Left cardiac atrium (tissue), 4 donors: Measurements from ENCODE around the gene FZD8. TPM values are rescaled to one million over a fixed set of nuclear protein-coding genes. Genes with fewer than 3 reads are reported as not detected.
"Not testable (repeated sequence)": the region's sequence is repeated elsewhere in the genome, so short reads cannot be mapped to it uniquely, and the experiment has no call there.

Experiments used
- ATAC-seq, 2 donors: fragments of 200-7000 bp; cut with Tn5 transposase; one replicate each; pipeline ENCODE4 v1.9.1; 2020; ENCODE audit warnings: mild to moderate bottlenecking in 2 of 2, moderate library complexity in 2 of 2
- DNase-seq: peaks from one replicate; pipeline ENCODE4 v3.0.0-alpha.2; 2020
- intact Hi-C, 2 donors: fragments of 100-400 bp; cut with DNase I; formaldehyde crosslinking; loops; one replicate each; pipeline versions ENCODE4 v1.14.1 to v1.15.1; 2022 to 2023
- long read RNA-seq: library from polyadenylated mRNA; unstranded; transcript quantifications from one replicate; pipeline ENCODE4 v2.0.0, GENCODE V29; 2021
- total RNA-seq, 2 donors: library from RNA; stranded (reverse); fragmentation: NEBNext Ultra II Directional; extraction: Animal tissue kit (Norgen Biotek cat#: 25700); gene quantifications; one replicate each; pipeline ENCODE4 v1.2.1, GENCODE V29; 2021
- donor health status: DM: no; HTN: yes; CAD: no.
- donor health status: DM: no; HTN: yes; CAD: no; lungs with severe emphysema.
- donor health status: DM: yes; HTN: yes; CAD: no.
- donor health status: Dilated cardiomyopathy.

The FZD8 gene, protein sequence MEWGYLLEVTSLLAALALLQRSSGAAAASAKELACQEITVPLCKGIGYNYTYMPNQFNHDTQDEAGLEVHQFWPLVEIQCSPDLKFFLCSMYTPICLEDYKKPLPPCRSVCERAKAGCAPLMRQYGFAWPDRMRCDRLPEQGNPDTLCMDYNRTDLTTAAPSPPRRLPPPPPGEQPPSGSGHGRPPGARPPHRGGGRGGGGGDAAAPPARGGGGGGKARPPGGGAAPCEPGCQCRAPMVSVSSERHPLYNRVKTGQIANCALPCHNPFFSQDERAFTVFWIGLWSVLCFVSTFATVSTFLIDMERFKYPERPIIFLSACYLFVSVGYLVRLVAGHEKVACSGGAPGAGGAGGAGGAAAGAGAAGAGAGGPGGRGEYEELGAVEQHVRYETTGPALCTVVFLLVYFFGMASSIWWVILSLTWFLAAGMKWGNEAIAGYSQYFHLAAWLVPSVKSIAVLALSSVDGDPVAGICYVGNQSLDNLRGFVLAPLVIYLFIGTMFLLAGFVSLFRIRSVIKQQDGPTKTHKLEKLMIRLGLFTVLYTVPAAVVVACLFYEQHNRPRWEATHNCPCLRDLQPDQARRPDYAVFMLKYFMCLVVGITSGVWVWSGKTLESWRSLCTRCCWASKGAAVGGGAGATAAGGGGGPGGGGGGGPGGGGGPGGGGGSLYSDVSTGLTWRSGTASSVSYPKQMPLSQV
- 10 to 100 TPM in 1 of 2 donors, 1 to 10 TPM in 1; 8.9 to 14.8 TPM for total RNA-seq
- long read RNA-seq, result 0 reads

DNA sequence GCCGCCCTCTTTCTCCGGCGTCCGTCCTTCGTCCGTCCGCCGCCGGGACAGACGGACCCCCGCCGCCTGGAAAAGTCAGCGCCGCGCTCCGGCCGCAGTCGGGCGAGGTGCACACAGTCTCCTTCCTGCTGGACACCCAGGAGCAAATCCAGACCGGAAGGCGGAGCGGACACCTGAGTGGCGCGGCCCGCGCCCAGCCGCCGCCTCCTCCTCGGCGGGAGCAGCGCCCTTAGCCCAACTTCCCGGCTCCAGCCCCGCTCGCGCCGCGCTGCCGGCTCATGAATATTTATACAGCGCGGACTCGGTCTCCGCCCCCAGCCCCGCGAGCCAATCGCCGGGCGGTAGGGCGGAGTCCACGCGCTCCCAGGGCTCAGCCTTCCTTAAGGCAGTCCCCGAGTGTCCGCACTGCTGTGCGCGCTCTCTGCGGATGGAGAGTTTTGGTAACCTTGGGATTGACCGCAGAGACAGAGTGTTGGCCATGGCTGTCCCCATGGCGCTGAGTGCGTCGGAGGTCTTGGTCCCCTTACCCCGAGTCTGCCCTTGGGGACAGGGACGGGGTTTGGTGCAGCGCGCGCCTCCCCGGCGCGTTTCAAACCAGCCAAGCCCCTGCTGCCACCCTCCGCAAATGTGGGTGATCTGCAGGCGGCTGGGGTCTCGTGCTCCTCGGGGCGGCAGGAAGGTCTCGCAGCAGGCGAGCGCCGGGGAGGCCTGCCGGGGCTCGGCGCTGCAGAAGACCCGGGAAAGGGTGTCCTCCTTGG, at the start of gene FZD8:
Gene FZD8 (minus strand): TSS at position 262 of the 758 bp plus-strand sequence. CDS start 867 bp downstream, outside the sequence.
- intact Hi-C loops, result no loop called here
- ATAC-seq, result peak; percentile 90 to 93
- DNase-seq, result peak; percentile 95

DNA sequence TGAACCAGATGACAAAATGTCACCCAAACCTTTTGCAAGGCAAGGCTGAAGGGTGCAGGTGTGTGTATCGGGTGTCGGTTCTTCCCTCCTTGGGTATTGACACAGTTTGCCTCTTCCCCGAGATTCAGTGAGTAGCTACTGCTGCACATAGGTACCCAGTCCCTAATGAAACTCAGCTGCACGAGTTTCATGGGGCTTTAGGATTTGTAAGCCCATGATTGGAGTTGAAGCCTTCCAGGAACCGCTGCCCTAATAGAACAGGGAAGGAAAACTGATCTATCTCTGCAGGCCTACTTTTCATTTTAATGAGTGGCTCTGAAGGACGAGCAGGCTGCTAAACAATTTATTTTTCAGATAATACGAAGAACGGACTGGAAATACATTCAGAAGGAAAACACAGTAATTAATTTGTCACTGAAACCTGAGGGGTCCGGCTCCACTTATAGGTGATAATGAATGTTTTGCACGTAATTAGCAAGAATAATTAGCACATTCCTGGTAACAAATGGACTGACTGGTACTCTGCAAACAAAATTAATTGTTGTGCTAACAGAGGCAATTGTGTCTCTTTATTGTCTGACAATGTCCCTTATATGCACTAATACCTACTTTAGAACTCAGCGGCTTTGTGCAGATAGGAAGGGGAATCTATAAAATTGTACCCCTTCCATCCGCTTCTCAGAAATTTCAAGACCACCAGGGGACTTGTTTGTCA, 49.6 kb upstream of the FZD8 start:
- intact Hi-C loops, result no loop called here
- DNase-seq (no peak), ATAC-seq (no peak)

DNA sequence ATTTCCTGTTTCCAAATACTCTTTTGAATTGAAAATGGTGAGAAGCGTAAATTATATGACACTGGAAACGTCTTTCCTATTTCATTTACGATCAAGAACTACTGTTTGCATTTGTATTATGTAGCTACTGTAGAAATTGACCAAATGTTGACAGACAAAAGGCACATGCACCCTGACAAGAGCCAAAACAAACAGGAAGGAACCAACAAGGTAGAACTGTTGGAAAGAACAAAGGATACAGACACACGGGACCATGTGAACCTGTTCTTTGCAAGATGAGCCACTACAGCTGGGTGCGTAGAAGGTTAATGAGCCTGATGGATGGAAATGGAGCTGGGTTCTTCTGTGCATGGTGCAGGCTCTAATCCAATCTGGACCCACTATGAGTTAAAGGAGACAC, 48.4 kb upstream of the FZD8 start:
- ATAC-seq, result no peak
- no peak for DNase-seq
- intact Hi-C loops, result no loop called here

DNA sequence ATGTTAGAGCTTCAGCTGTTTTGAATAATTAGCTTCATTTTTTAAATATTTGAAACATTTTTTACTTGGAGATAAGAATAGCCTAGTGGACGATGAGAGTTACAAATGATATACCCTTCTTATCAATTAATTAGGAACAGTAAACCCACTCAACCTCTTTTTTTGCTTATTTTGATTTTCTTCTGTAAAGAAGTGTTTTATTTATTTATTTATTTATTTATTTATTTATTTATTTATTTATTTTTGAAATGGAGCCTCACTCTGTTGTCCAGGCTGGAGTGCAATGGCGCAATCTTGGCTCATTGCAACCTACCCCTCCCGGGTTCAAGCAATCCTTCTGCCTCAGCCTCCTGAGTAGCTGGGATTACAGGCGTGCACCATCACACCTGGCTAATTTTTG, 43.8 kb upstream of the FZD8 start:
- DNase-seq, ATAC-seq, intact Hi-C loops: not testable (repeated sequence)

DNA sequence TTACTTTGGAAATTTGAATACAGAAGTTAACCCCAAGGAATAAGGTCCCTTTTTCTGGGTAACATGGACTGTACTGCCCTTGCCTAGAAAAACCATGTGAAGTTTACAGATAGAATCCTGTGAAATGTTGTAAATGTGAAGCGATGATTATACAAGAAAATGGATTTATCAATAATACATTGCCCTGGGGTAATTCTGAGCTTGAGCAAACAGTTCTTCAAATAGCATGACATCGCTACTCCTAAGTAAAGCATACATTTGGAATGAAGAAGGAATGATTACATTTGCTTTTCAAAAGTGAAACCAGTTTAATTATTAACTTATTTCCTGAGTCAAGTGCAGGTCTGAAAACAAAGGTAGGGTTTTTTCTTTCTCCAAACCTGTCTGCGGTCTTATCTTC, 43.3 kb upstream of the FZD8 start:
- ATAC-seq (no peak), DNase-seq (no peak)
- intact Hi-C loops, result no loop called here

DNA sequence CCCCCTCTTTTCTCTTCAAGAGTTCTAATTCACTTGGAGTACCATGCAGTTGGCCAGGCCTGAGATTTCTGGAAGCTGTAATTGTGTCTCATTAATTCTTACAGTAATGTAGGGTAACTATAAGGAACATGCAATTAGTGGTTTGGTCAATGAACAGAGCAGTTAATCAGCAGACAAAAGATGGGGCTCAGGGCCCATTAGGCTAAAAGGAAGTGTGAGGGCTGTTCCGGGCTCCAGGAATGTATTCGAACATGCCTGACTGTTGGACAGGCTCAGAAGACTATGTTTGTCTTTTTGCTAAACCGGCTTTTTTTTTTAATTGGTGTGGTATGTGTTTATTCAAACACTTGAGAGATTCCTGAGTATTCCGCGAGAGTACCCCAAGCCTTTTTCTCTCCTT, 42.5 kb upstream of the FZD8 start:
- no peak for ATAC-seq
- intact Hi-C loops, result no loop called here
- no peak for DNase-seq

DNA sequence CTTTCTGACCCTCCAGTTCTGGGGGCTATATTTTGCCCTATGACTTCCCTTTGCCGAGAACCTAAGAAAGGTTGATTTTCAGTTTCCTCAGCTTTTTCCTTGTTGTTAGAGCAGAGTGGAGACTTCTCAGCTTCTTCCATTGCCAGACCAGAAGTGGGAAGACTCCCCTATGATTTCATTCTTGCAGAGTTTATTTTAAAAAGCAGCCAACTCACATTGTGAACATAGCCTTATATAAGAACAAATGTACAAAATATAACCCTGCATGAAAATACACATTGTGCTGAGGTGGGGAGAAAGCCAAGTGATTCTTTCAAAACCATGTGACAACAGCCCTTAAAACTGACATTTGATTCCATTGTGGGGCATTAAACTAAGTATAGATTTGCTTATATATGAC, 33.8 kb upstream of the FZD8 start:
- intact Hi-C loops, result no loop called here
- DNase-seq, result no peak
- no peak for ATAC-seq

DNA sequence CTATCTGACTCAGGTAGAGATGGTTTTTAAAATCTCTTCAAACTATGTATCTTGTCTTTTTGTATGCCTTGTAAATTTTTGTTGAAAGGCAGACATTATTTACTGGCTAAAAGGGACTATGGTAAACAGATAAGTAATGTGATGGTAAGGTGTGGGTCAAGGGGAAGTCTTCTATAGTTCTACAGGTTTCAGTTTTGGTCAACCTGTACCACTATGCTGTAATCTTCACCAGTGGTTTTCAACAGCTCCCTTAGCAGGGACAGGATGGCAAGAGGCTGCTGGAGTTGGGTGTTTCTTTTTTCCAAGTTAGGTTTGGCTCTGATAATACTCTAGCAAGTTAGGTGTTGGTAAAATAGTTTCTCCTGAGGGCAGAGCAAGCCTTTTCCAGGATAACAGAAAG, 32.7 kb upstream of the FZD8 start:
- intact Hi-C loops, result no loop called here
- DNase-seq (no peak), ATAC-seq (no peak)

DNA sequence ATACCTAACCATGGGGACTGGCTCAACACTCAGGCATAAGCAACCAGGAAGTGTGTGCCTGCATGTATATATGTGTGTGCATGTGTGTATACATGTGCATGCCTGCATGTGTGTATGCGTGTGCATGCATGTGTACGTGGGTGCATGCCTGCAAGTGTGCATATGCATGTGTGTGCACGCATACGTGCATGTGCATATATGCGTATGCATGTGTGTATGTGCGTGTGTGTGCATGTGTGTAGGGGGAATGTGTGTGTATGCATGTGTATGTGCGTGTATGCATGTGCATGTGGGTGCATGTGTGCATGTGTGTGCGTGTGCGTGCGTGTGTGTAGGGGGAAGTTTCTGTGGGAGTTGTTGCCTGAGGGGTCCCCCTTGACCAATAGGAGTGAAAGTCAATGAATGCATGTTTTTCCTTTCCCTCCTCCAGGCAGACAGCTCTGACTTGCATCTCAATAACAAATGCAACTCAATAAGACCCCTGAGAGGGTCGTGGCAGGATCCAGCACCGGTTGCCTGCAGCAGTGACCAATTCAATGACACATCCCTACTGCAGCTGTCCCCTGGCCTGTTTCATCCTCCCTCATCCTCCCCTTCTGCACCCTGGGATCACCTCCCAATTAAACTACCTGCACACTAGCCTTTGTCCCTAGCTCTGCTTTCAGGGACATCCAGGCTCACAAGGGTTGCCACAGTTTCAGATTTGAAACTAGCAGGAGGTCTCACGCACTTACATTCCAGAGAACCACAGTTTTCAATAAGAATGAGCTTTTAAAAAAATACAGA, 27.0 kb upstream of the FZD8 start:
- intact Hi-C loops, result no loop called here
- ATAC-seq (no peak), DNase-seq (no peak)

DNA sequence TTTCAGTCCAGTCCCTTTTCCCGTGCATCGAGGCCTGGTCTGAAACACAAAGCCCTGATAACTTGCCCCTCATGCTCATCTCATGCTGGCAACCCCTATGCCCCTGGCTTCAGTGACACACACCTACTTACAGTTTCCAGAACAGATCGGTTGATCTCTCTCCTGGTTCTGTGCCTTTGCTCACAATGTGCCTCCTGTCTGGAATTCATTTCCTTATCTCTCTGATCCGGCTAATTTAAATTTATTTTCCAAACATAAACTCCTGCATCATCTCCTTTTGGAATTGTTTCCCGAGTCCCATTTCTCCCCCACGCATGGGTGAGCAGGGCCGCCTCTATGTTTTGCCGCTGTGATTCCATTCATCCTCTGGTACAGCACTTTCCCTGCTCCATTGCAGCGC, 25.9 kb upstream of the FZD8 start:
- DNase-seq (no peak), ATAC-seq (no peak)
- intact Hi-C loops, result no loop called here

DNA sequence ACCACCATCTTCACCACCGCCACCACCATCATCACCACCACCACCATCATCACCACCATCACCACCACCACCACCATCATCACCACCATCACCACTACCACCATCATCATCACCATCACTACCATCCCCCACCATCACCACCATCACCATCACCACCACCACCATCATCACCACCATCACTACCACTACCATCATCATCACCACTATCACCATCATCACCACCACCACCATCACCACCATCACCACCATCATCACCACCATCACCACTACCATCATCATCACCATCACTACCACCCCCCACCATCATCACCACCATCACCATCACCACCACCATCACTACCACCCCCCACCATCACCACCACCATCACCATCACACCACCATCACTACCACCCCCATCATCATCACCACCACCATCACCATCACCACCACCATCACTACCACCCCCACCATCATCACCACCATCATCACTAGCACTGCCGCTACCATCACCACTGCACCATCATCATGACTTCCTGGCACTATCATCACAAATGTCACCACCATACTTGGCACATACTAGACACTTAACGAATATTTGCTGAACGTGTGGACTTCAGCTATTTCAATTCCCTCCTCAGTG, 25.3 kb upstream of the FZD8 start:
- no peak for DNase-seq
- intact Hi-C loops, result no loop called here
- ATAC-seq, result no peak

DNA sequence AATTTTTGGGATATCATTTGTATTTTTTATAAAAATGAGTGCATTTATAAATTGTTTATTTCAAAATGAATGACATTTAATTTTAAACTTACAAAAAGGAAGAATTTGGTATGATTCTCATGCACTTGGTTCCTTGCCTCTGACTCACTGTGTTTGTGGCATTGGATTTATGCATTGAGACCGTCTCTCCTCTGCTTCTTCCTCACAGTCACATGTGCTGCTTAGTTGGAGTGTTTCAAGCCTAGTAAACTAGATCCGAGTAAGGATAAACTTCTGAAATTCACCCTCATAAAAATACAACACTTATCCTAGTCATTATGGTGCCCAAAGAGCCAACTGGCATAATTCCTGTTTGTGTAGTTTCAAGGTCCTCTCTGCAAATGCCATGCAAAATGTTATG, 19.1 kb upstream of the FZD8 start:
- no peak for ATAC-seq
- intact Hi-C loops, result no loop called here
- DNase-seq, result no peak

DNA sequence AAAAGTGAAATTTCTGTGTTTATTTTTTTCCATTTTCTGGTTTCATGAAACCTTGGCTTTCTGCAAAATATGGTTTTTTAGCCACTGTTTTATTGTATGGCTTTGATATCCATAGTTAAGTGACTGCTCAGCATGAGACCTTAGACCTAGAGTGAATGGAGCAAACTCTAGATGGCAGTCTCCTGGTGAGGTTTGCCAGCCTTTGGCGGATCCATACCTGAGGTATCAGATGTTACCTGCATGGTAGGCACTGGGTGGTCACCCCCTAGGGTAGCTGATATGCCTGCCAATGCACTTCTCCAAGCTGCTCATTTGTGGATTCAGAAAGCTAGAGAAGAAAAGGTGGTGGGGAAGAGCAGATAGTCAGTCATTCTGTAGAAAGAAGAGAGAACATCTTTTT, 17.4 kb upstream of the FZD8 start:
- no peak for DNase-seq
- intact Hi-C loops, result no loop called here
- no peak for ATAC-seq

DNA sequence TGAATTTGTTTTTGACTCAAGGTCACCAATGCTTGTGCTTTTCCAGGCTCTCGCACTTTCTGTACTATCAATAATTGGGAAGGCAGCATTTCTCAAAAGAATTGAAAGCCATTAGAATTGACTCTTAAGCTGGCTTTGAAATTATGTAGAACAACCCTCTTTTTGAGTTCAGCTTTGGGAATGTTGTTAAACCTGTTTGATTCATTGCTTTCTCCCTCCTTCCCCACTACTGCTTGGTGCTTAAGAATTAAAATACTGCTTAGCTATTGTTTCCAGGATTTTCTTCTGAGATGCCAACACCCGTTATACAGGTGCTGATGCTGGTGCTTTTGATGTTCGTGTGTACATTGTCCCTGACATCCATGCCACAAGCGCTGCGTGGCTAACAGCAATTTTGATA, 15.5 kb upstream of the FZD8 start:
- ATAC-seq (no peak), DNase-seq (no peak)
- intact Hi-C loops, result no loop called here

DNA sequence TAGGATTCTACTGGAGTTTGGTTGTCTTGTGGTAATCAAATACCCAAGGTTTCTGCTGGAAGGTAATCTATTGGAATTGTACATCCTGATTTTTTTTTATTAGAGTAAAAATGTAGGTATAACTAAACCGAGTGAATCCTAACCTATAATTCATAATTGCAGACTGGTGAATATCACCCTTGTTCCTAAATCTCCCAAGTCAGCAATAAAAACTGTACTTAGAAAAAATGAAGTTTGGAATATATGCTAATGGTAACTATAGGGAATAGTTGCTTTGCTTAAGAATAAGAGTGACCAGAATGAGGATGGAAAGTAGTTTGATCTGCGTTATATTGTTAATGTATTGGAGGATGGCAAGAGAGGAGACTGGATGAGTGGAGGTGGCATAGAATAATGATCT, 10.7 kb upstream of the FZD8 start:
- ATAC-seq (no peak), DNase-seq (no peak)
- intact Hi-C loops, result no loop called here

DNA sequence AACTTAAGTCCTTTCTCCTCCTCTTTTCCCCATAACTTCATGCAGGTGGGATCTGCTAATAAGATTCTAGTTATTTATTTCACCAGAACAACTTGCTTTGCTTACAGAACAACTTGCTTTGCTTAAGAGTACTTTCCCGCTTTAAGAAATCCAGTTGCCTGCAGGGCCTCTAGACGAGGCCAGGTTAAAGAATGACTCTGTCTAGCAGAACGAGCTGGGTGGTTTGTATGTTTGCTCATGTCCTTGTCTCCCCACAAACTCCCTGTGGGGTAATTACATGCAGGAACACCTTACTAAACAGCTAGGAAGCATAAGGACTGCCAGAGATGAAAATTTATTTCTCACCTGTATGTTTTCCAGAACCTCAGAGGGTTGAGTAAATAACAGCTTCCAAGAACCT, 8.8 kb upstream of the FZD8 start:
- DNase-seq (no peak), ATAC-seq (no peak)
- intact Hi-C loops, result no loop called here

DNA sequence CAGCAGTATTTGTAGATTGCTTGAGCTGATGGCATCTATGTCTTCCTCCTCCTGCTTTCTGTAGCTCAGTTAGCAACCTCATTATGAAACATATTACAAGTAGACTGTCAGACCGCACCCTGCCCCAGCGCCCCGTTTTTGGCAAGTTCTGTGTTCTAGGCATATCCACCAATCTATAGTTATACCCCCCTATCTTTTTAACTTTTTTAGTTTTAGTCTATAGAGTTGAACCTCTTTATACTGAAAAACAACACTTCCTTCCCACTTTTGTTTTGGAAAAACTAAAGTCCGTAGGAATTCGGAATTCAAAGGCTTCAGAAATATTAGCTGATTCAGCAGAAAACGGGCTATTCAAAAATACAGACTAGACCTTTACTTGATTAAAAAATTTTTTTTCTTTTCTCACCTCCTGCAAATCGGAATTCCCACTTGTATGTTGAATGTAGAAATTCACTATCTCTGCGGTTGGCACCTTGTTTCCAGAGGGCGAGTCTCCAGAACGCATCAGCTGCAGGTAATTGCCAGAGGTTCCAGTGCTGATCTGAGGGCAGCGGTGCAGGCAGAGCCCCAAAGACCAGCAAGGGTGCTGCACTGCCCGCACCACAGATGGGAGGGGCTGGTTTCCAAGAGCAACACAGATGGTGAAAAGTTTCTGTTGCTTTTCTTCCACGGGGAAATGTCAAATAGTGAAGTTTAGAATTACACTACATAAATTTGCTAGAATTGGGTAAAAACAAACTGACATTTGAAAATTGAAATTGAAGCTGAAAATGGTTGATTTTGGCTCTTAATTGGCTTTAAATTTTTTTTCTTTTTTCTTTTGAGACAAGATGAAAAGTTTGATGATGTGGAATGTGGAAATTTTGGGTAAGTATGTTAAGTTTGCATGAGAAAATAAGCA, 2.2 kb upstream of the FZD8 start:
- intact Hi-C loops, result no loop called here
- ATAC-seq (no peak), DNase-seq (no peak)
